GM12875 (cell line): ENCODE data around the gene MUTYH.

Experiments used
- H3K4me3 ChIP-seq: one replicate; pipeline ENCODE4 v1.5.1; 2011; ENCODE audit warnings: low read depth, low read length, control low read depth
- CTCF ChIP-seq: IDR thresholded peaks from 2 replicates; pipeline ENCODE4 v1.5.1; 2011; ENCODE audit warnings: low read depth, mild to moderate bottlenecking, control low read depth, inconsistent platforms, low read length, moderate library complexity, borderline replicate concordance; ENCODE audit not compliant: insufficient read depth

The MUTYH gene

GRCh38 chr1:45303520-45304310 lies 36.5 kb downstream of the MUTYH start:
- peak; percentile 77 for TF ChIP-seq CTCF
- H3K4me3 ChIP-seq = peak overlapping the region; percentile 94

- no peak for TF ChIP-seq CTCF
- peak overlapping the region; percentile 38 for H3K4me3 ChIP-seq
These were observed 37.6 kb downstream of the MUTYH start for GRCh38 chr1:45302505-45303150.

DNA sequence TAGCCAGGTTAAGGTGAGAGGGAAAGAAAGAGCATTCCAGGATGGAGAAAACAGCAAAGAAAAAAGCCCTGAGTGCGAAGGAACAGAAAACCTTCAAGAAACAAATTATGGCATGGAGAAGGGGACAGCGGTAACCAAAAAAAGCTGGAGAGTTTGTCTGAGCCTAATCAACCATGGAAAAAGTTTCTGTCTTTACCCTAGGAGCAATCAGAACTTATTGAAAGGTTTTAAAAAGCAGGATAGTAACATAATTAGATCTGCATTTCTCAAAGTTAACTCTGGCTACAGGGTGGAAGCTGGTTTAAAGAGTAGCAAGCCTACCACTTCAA lies 39.6 kb downstream of the MUTYH start:
- TF ChIP-seq CTCF = no peak
- H3K4me3 ChIP-seq = no peak overlapping the region

- peak; percentile 67 for TF ChIP-seq CTCF
- no peak overlapping the region for H3K4me3 ChIP-seq
These were observed 40.1 kb downstream of the MUTYH start for GRCh38 chr1:45299981-45300668.

DNA sequence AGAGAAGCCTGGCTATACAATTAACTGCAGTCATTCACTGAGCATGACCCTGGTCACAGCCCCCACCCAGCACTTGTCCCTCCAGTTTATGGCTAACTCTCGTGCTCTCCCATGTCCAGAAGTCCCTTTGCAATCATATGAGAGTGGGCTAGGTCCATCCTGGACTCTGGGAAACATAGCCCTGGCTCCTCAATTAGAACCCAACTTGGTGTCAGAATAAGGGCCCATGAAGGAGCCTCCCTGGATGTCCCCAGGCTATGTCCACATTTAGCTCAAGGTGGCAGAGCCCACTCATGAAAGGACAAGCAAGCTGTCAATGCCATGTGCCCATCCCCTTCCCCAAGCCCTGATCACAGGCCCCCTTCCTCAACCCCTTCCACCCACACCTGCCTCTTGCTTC lies 40.9 kb downstream of the MUTYH start:
- no peak overlapping the region for H3K4me3 ChIP-seq
- no peak for TF ChIP-seq CTCF

DNA sequence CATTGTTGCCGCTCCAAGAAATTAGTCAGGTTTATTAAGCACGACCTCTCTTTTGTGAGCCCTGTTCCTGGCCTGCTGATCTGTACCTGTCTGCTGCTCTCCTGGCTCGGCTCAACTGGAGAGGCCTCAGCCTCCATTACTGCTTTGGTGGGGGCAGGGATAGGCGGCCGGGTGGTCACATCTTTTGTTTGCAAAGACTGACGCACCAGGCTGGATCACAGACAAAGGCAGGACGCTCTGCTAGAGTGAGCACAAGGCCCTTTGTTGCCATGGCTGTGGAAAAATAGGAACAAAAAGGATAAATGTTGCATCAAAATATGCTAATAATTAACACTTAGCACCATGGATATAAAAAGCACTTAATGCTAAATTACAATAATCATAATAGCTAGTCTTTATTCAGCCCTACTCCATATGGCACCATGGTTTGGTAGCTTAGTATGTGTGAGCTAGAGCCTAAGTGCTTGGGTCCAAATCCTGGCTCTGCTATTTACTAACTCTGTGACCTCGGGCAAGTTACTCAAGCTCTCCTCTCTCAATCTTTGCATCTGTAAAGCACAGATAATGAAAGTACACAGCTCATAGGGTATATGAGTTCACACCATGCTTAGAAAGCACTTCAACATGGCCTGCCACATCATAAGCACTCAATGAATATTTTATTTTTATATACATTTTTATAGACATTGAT lies 42.4 kb downstream of the MUTYH start:
- no peak for TF ChIP-seq CTCF
- no peak overlapping the region for H3K4me3 ChIP-seq
